Erythroblast (primary cell): ENCODE results near the gene TAS2R9.

Source experiments
- GATA1 ChIP-seq: IDR thresholded peaks from 2 replicates; pipeline ENCODE4 v1.6.1; 2011; ENCODE audit warnings: low read depth, mild to moderate bottlenecking, control low read depth, low read length, moderate library complexity
- POLR2A ChIP-seq: IDR thresholded peaks from 2 replicates; pipeline ENCODE4 v1.6.1; 2011; ENCODE audit warnings: mild to moderate bottlenecking, low read length

- TF ChIP-seq POLR2A (no peak), GATA1 (no peak)
Observed at GRCh38 chr12:10759657-10760056, 50.3 kb downstream of the TAS2R9 start.
